Endometrial microvascular endothelial cells (primary cell): ENCODE measurements around the gene CCDC9. TPM values are rescaled to one million over a fixed set of nuclear protein-coding genes. Genes with fewer than 3 reads are reported as not detected.

ENCODE experiments used
- in situ Hi-C: cut with HindIII; loops from 2 replicates; pipeline ENCODE4 v1.10.0; 2017; ENCODE audit warnings: low sequenced_read_pairs, low pct_unique_long_range_greater_than_20kb; ENCODE audit errors: inconsistent ontology term
- total RNA-seq: library from RNA; depleted of rRNA; stranded (reverse); fragments of >200 nt; gene quantifications from one replicate; pipeline ENCODE4 v1.2.3, GENCODE V29; 2015; ENCODE audit errors: inconsistent ontology term

CCDC9 gene
- total RNA-seq, 1 donor from 2014 or later = 8.2 TPM

DNA sequence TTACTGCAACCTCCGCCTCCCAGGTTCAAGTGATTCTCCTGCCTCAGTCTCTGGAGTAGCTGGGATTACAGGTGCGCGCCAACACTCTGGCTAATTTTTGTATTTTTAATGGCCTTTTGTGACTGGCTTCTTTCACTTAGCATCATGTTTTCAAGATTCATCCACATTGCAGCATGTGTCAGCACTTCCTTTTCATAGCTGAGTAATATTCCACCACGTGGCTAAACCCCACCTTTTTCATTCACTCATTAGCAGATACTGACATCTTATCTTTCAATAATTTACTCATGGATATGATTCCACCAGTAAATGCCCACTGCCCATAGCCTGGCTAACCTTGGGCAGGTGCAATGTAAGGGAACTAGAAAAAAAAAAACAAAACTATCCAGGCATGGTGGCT is 60.2 kb downstream of the CCDC9 start:
- in situ Hi-C loops = no loop called here

DNA sequence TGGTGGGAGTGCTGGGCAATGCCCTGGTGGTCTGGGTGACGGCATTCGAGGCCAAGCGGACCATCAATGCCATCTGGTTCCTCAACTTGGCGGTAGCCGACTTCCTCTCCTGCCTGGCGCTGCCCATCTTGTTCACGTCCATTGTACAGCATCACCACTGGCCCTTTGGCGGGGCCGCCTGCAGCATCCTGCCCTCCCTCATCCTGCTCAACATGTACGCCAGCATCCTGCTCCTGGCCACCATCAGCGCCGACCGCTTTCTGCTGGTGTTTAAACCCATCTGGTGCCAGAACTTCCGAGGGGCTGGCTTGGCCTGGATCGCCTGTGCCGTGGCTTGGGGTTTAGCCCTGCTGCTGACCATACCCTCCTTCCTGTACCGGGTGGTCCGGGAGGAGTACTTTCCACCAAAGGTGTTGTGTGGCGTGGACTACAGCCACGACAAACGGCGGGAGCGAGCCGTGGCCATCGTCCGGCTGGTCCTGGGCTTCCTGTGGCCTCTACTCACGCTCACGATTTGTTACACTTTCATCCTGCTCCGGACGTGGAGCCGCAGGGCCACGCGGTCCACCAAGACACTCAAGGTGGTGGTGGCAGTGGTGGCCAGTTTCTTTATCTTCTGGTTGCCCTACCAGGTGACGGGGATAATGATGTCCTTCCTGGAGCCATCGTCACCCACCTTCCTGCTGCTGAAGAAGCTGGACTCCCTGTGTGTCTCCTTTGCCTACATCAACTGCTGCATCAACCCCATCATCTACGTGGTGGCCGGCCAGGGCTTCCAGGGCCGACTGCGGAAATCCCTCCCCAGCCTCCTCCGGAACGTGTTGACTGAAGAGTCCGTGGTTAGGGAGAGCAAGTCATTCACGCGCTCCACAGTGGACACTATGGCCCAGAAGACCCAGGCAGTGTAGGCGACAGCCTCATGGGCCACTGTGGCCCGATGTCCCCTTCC is 63.9 kb downstream of the CCDC9 start:
- in situ Hi-C loops = no loop called here

Other genes starting within 250 kb of the CCDC9 start
- gene NPAS1, start 236.7 kb upstream of the CCDC9 start, total RNA-seq = not detected
- gene TMEM160, start 207.9 kb upstream of the CCDC9 start, total RNA-seq = 46.5 TPM
- 25.3 TPM for gene ZC3H4, start 142.7 kb upstream of the CCDC9 start, total RNA-seq
- gene SAE1, start 125.7 kb upstream of the CCDC9 start, total RNA-seq = 247 TPM
- gene BBC3, start 25.3 kb upstream of the CCDC9 start, total RNA-seq = 12.4 TPM
- not detected for gene INAFM1, start 18.4 kb downstream of the CCDC9 start, total RNA-seq
- gene C5AR1, start 53.3 kb downstream of the CCDC9 start, total RNA-seq = not detected
- gene C5AR2, start 75.7 kb downstream of the CCDC9 start, total RNA-seq = not detected
- 20.0 TPM for gene DHX34, start 92.8 kb downstream of the CCDC9 start, total RNA-seq
- gene MEIS3, start 163.0 kb downstream of the CCDC9 start, total RNA-seq = not detected
- gene SLC8A2, start 215.4 kb downstream of the CCDC9 start, total RNA-seq = not detected
- gene KPTN, start 227.7 kb downstream of the CCDC9 start, total RNA-seq = 5.0 TPM